HCT116 (cell line): Measurements from ENCODE around the gene LRRC43. TPM values are rescaled to one million over a fixed set of nuclear protein-coding genes. Genes with fewer than 3 reads are reported as not detected.

Experiments
- ATAC-seq: fragments of 200-7000 bp; cut with Tn5 transposase; 2 replicates; pipeline ENCODE4 v1.9.1; 2020; ENCODE audit warnings: mild to moderate bottlenecking, moderate library complexity
- BruUV-seq: library from RNA; stranded (reverse); fragments of 400-500 nt; replicated peaks from 2 replicates; lab custom pipeline; 2021; lab: Mats Ljungman, UMichigan
- CTCF ChIA-PET: fragments of 300-600 bp; sonication (Branson Sonifier 250); formaldehyde crosslinking; loops from one replicate; lab custom pipeline; 2021; ENCODE audit warnings: antibody characterized with exemption; lab: Charles Lee
- POLR2A ChIA-PET: fragments of 300-600, 350-600 bp; sonication (Branson Sonifier 250); formaldehyde crosslinking; loops from one replicate; lab custom pipeline; 2021; ENCODE audit warnings: antibody characterized with exemption; lab: Charles Lee
- RAD21 ChIA-PET, 2 experiments: fragments of 300-600 bp; sonication (Branson Sonifier 250); formaldehyde crosslinking; loops; one replicate each; lab custom pipeline; 2023; ENCODE audit warnings: low total read pairs in 2 of 2; ENCODE audit not compliant: uncharacterized antibody in 2 of 2, unreplicated experiment in 2 of 2, low non-redundant PET in 1 of 2; lab: Charles Lee
- DNase-seq: peaks from one replicate; pipeline ENCODE4 v3.0.0-alpha.2; 2010; ENCODE audit warnings: low read depth, low spot score
- H2AFZ ChIP-seq: fragments of 200-600 bp; shearing (Covaris generic), sonication (generic); 2 replicates; pipeline ENCODE4 v1.6.1; 2017; ENCODE audit warnings: low read depth, mixed run types, mixed read lengths, antibody characterized with exemption, low read length; ENCODE audit not compliant: poor library complexity, severe bottlenecking
- H3K27ac ChIP-seq: 2 replicates; pipeline ENCODE4 v1.5.1; 2012; ENCODE audit warnings: low read depth, low read length
- H3K27me3 ChIP-seq: fragments of 200-600 bp; sonication (generic); 2 replicates; pipeline ENCODE4 v1.6.1; 2016; ENCODE audit warnings: mixed run types, low read length, mixed read lengths; ENCODE audit not compliant: insufficient read depth
- H3K36me3 ChIP-seq, 2 experiments: fragments of 200-500 bp in 1 of 2; fragments of 200-600 bp in 1 of 2; sonication (Bioruptor generic) in 1 of 2; sonication (generic) in 1 of 2; 2 replicates each; pipeline versions ENCODE4 v1.5.1 to v1.6.1; 2014 to 2016; ENCODE audit warnings: low read length in 2 of 2, inconsistent platforms in 1 of 2, mixed read lengths in 1 of 2, mixed run types in 1 of 2; ENCODE audit not compliant: insufficient read depth in 2 of 2, control insufficient read depth in 1 of 2
- H3K4me1 ChIP-seq, 2 experiments: fragments of 200-600 bp in 1 of 2; sonication (generic) in 1 of 2; 2 replicates each; pipeline versions ENCODE4 v1.5.1 to v1.6.1; 2012 to 2017; ENCODE audit warnings: low read length in 2 of 2, inconsistent platforms in 1 of 2, mild to moderate bottlenecking in 1 of 2, mixed read lengths in 1 of 2, mixed run types in 1 of 2, moderate library complexity in 1 of 2; ENCODE audit not compliant: insufficient read depth in 2 of 2, control insufficient read depth in 1 of 2
- H3K4me2 ChIP-seq: fragments of 200-600 bp; sonication (generic); 2 replicates; pipeline ENCODE4 v1.6.1; 2017; ENCODE audit warnings: mixed run types, low read length, mixed read lengths
- H3K4me3 ChIP-seq, 2 experiments: fragments of 200-600 bp in 1 of 2; sonication (generic) in 1 of 2; replicated peaks in 1 of 2; 2 replicates each; pipeline ENCODE4 v1.5.1; 2011 to 2016; ENCODE audit warnings: low read length in 2 of 2, control low read depth in 1 of 2, low read depth in 1 of 2, mild to moderate bottlenecking in 1 of 2, mixed read lengths in 1 of 2, mixed run types in 1 of 2
- H3K79me2 ChIP-seq: fragments of 200-600 bp; sonication (generic); 2 replicates; pipeline ENCODE4 v1.6.1; 2017; ENCODE audit warnings: mild to moderate bottlenecking, mixed run types, low read length, moderate library complexity, mixed read lengths; ENCODE audit not compliant: insufficient read depth
- H3K9ac ChIP-seq: fragments of 200-600 bp; sonication (generic); 2 replicates; pipeline ENCODE4 v1.6.1; 2016; ENCODE audit warnings: low read length, mixed read lengths
- H3K9me2 ChIP-seq: fragments of 200-600 bp; sonication (generic), shearing (Covaris generic); 2 replicates; pipeline ENCODE4 v1.6.1; 2017; ENCODE audit warnings: mixed run types, mild to moderate bottlenecking, moderate library complexity; ENCODE audit not compliant: insufficient read depth
- H3K9me3 ChIP-seq, 2 experiments: fragments of 200-500 bp in 1 of 2; fragments of 200-600 bp in 1 of 2; sonication (Bioruptor generic) in 1 of 2; sonication (generic) in 1 of 2; 2 replicates each; pipeline ENCODE4 v1.6.1; 2014 to 2017; ENCODE audit warnings: low read length in 2 of 2, mixed read lengths in 2 of 2, inconsistent platforms in 1 of 2, low read depth in 1 of 2, mild to moderate bottlenecking in 1 of 2, mixed run types in 1 of 2, moderate library complexity in 1 of 2; ENCODE audit not compliant: control insufficient read depth in 1 of 2, insufficient read depth in 1 of 2
- H4K20me1 ChIP-seq: fragments of 200-600 bp; sonication (generic), shearing (Covaris generic); 2 replicates; pipeline ENCODE4 v1.6.1; 2017; ENCODE audit warnings: mixed run types, mild to moderate bottlenecking, moderate library complexity; ENCODE audit not compliant: insufficient read depth
- CBX3 ChIP-seq: IDR thresholded peaks from 2 replicates; pipeline ENCODE4 v1.6.1; 2012; ENCODE audit warnings: low read depth
- FOSL1 ChIP-seq: IDR thresholded peaks from 2 replicates; pipeline ENCODE4 v1.6.1; 2012; ENCODE audit warnings: low read depth
- RAD21 ChIP-seq: IDR thresholded peaks from 2 replicates; pipeline ENCODE4 v1.6.1; 2012; ENCODE audit warnings: low read depth, mild to moderate bottlenecking
- SIN3A ChIP-seq: IDR thresholded peaks from 2 replicates; pipeline ENCODE4 v1.6.1; 2012; ENCODE audit warnings: low read depth
- SP1 ChIP-seq: IDR thresholded peaks from 2 replicates; pipeline ENCODE4 v1.6.1; 2012; ENCODE audit warnings: low read depth
- intact Hi-C: fragments of 100-400 bp; cut with micrococcal nuclease; formaldehyde crosslinking; loops from 2 replicates; pipeline ENCODE4 v1.10.0; 2022
- total RNA-seq: library from RNA; stranded (reverse); gene quantifications from one replicate; pipeline ENCODE4 v1.2.1, GENCODE V29; 2021; ENCODE audit not compliant: unreplicated experiment
- TF ChIP-seq, protein P1 (sequence below), 3 experiments: fragments of 200-600 bp in 1 of 3; sonication (generic) in 1 of 3; IDR thresholded peaks in 2 of 3; conservative IDR thresholded peaks in 1 of 3; 2 replicates each; pipeline ENCODE4 v1.5.1; 2012 to 2017; ENCODE audit warnings: low read depth in 2 of 3, low read length in 2 of 3, antibody characterized with exemption in 1 of 3, borderline replicate concordance in 1 of 3, control low read depth in 1 of 3, mild to moderate bottlenecking in 1 of 3, mixed read lengths in 1 of 3, mixed run types in 1 of 3, moderate library complexity in 1 of 3; ENCODE audit not compliant: insufficient read depth in 1 of 3
- TF ChIP-seq, protein P2 (sequence below): IDR thresholded peaks from 2 replicates; pipeline ENCODE4 v1.6.1; 2012
- TF ChIP-seq, protein P3 (sequence below): IDR thresholded peaks from 2 replicates; pipeline ENCODE4 v1.6.1; 2012

Gene LRRC43
- total RNA-seq, 1 experiment from 2014 or later, result not detected

DNA sequence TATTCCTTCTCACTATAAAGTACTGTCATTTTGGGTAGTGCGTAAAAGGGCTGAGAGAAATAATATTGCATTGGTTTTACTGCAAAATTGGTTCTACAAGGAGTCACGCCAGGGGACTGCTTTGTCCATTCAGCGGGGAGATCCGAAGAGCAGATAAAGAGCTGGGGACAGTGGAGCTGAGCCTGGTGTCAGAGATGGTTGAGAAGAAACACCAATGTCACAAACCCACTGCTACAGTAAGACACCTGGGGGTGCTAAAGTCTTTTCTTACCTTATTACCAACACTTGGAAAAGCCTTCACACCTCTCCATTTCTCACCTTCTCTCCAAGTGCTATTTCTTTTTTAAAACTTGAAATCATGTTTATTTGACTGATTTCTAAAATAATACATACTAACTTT is 23.0 kb upstream of the LRRC43 start:
- DNase-seq (no peak), ATAC-seq (no peak; the same call in 1 of the 2 replicates)
- Histone ChIP-seq H3K4me1 (no peaks in the 10 kb centered on the region), H3K9ac (no peak overlapping the region), H3K9me2 (no peaks in the 10 kb centered on the region), H3K27ac (no peak overlapping the region), H3K4me3 (no peak overlapping the region), H4K20me1 (no peaks in the 10 kb centered on the region), H3K9me3 (no peaks in the 10 kb centered on the region), H3K36me3 (no peaks in the 10 kb centered on the region), H3K79me2 (no peaks in the 10 kb centered on the region), H2AFZ (no peak overlapping the region), H3K4me2 (no peak overlapping the region), H3K27me3 (no peaks in the 10 kb centered on the region)
- RAD21 ChIA-PET, result no interaction called here
- intact Hi-C loops, result no loop called here
- POLR2A ChIA-PET, result no interaction called here
- TF ChIP-seq, protein P1, sequence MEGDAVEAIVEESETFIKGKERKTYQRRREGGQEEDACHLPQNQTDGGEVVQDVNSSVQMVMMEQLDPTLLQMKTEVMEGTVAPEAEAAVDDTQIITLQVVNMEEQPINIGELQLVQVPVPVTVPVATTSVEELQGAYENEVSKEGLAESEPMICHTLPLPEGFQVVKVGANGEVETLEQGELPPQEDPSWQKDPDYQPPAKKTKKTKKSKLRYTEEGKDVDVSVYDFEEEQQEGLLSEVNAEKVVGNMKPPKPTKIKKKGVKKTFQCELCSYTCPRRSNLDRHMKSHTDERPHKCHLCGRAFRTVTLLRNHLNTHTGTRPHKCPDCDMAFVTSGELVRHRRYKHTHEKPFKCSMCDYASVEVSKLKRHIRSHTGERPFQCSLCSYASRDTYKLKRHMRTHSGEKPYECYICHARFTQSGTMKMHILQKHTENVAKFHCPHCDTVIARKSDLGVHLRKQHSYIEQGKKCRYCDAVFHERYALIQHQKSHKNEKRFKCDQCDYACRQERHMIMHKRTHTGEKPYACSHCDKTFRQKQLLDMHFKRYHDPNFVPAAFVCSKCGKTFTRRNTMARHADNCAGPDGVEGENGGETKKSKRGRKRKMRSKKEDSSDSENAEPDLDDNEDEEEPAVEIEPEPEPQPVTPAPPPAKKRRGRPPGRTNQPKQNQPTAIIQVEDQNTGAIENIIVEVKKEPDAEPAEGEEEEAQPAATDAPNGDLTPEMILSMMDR (IDR thresholded peaks at IDR 0.05 in 2 of 3, conservative IDR thresholded peaks at IDR 0.05 in 1 of 3; ENCODE audit: borderline replicate concordance in 1 of 3, insufficient read depth in 1 of 3, low read depth in 2 of 3, low read length in 2 of 3), result peak; percentile 5 to 22 (median 17); a peak in 4 of 6 replicates
- peak; percentile 50 for TF ChIP-seq RAD21
- TF ChIP-seq CBX3, result no peak
- no TSS peak for BruUV-seq
- CTCF ChIA-PET, result no interaction called here

DNA sequence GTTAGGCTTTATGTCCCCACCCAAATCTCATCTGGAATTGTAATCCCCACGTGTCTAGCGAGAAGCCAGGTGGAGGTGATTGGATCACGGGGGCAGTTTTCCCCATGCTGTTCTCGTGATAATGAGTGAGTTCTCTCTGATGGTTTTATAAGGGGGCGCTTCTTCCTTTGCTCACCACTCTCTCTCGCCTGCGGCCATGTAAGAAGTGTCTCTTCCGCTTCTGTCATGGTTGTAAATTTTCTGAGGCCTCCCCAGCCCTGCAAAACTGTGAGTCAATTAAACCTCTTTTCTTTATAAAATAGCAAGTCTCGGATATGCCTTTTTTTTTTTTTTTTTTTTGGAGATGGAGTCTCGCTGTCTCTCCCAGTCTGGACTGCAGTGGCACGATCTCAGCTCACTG is 22.2 kb upstream of the LRRC43 start:
- ChIA-PET CTCF (no interaction called here), RAD21 (interaction anchor here in 1 of 2 experiments (0.6 kb wide), 1 partner anchor 30 kb away, joined by 3 read pairs; no protein-coding TSS in a partner anchor), POLR2A (no interaction called here)
- TF ChIP-seq, protein P2, sequence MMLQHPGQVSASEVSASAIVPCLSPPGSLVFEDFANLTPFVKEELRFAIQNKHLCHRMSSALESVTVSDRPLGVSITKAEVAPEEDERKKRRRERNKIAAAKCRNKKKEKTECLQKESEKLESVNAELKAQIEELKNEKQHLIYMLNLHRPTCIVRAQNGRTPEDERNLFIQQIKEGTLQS, result no peak
- TF ChIP-seq CBX3, result no peak
- TF ChIP-seq SP1, result no peak
- TF ChIP-seq, protein P3, sequence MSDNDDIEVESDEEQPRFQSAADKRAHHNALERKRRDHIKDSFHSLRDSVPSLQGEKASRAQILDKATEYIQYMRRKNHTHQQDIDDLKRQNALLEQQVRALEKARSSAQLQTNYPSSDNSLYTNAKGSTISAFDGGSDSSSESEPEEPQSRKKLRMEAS, result no peak
- TF ChIP-seq SIN3A, result no peak
- TF ChIP-seq FOSL1, result no peak
- TF ChIP-seq, protein P1 (IDR thresholded peaks at IDR 0.05 in 2 of 3, conservative IDR thresholded peaks at IDR 0.05 in 1 of 3; ENCODE audit: borderline replicate concordance in 1 of 3, insufficient read depth in 1 of 3, low read depth in 2 of 3, low read length in 2 of 3), result no peak
- no TSS peak for BruUV-seq
- H3K9ac ChIP-seq, result no peak overlapping the region
- intact Hi-C loops, result no loop called here
- H3K36me3 ChIP-seq, result no peaks in the 10 kb centered on the region
- no peaks in the 10 kb centered on the region for H4K20me1 ChIP-seq
- H3K27ac ChIP-seq, result no peak overlapping the region
- H3K4me2 ChIP-seq, result no peak overlapping the region
- H3K9me2 ChIP-seq, result no peaks in the 10 kb centered on the region
- no peaks in the 10 kb centered on the region for H3K27me3 ChIP-seq
- no peak for DNase-seq
- H3K9me3 ChIP-seq, result no peaks in the 10 kb centered on the region
- no peak overlapping the region for H3K4me3 ChIP-seq
- no peak for ATAC-seq
- no peak overlapping the region for H2AFZ ChIP-seq
- H3K79me2 ChIP-seq, result no peaks in the 10 kb centered on the region
- H3K4me1 ChIP-seq, result no peaks in the 10 kb centered on the region
